Right cardiac atrium (tissue), 5 donors: ENCODE data around the gene RBFOX2. TPM values are rescaled to one million over a fixed set of nuclear protein-coding genes. Genes with fewer than 3 reads are reported as not detected.
"Not testable (repeated sequence)": the region's sequence is repeated elsewhere in the genome, so short reads cannot be mapped to it uniquely, and the experiment has no call there.

ENCODE experiments used
- ATAC-seq, 2 donors: fragments of 200-7000 bp; cut with Tn5 transposase; one replicate each; pipeline versions ENCODE4 v1.8.0 to v1.9.1; 2020; ENCODE audit warnings: moderate library complexity in 2 of 2, mild to moderate bottlenecking in 1 of 2
- DNase-seq, 3 donors: peaks; one replicate each; pipeline ENCODE4 v3.0.0-alpha.2; 2020
- H3K27ac ChIP-seq: one replicate; pipeline ENCODE4 v1.5.1; 2013; ENCODE audit warnings: mild to moderate bottlenecking, low read length, control low read depth, moderate library complexity
- H3K27me3 ChIP-seq: one replicate; pipeline ENCODE4 v1.6.1; 2013; ENCODE audit not compliant: control insufficient read depth, insufficient read depth
- H3K4me1 ChIP-seq: one replicate; pipeline ENCODE4 v1.6.1; 2013; ENCODE audit warnings: low read length; ENCODE audit not compliant: control insufficient read depth, insufficient read depth
- H3K4me3 ChIP-seq: one replicate; pipeline ENCODE4 v1.5.1; 2013; ENCODE audit warnings: low read length, control low read depth
- H3K9me3 ChIP-seq: one replicate; pipeline ENCODE4 v1.6.1; 2013; ENCODE audit warnings: low read length; ENCODE audit not compliant: control insufficient read depth
- WGBS: extraction: QIAGEN DNeasy Blood & Tissue Kit; methylation state at CpG from one replicate; pipeline ENCODE4 v1.1.7; 2013; 5-methylcytosine and 5-hydroxymethylcytosine counted together
- intact Hi-C, 4 donors: fragments of 100-400 bp; cut with DNase I; formaldehyde crosslinking; loops; one replicate each; pipeline versions ENCODE4 v1.11.0 to v1.14.0; 2022 to 2023
- polyA plus RNA-seq: library from polyadenylated mRNA; stranded (reverse); fragments of 200-250 nt; gene quantifications from one replicate; pipeline ENCODE4 v1.2.3, GENCODE V29; 2013
- total RNA-seq, 4 donors: library from RNA; stranded (reverse); fragmentation: NEBNext Ultra II Directional; extraction: Animal tissue kit (Norgen Biotek cat#: 25700); gene quantifications; one replicate each; pipeline ENCODE4 v1.2.1, GENCODE V29; 2021
- donor health status: healthy with polysubstance abuse.
- donor health status: DM: no; HTN: yes; CAD: no.
- donor health status: DM: no; HTN: no; CAD: no.
- donor health status: DM: no; HTN: yes; CAD: no; lungs with severe emphysema.
- donor health status: DM: yes; HTN: yes; CAD: no.

RBFOX2 gene
- total and polyA plus RNA-seq, 5 donors: 36.7 to 89.8 (median 73.6) TPM

DNA sequence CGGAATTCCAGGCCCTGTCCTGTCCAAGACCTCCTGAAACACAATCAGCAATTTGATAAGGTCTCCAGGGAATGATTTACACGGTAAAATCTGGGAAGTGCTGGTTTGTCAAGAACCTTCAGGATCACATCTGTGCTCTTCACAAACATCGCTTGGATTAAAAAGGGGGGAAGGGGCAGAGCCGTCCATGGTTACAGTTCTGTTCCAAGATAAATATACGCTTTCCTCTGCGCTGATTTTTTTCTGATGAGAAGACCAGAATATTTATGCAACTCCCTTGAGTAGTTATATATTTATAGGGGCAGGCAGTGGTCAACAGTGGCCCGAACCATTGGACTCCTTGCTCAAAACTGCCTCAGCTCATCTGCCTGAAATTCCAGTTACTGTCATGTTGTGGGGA lies 320.2 kb downstream of the RBFOX2 start:
- H3K4me3 ChIP-seq: no peak overlapping the region

DNA sequence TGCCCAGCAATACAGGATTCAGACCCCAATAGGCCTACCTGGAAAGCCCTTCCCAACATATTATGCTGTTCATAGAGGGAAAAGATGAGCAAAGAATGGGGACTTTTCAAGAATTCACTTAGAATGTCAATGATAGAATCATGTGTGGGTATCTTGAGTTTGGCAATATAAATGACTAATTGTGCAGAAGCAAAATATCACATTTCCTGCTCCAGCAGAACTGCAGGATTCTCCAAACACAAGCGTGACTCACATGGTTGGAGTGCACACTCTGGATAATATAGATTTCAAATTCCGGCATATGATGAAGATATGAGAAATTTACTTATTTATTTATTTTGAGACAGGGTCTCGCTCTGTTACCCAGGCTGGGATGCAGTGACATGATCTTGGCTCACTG lies 323.5 kb downstream of the RBFOX2 start:
- DNase-seq: no peak
- WGBS: 93% methylated on average over 3 of the region's 3 CpGs
- Histone ChIP-seq H3K27ac (no peak overlapping the region), H3K27me3 (no peaks in the 10 kb centered on the region), H3K4me1 (no peaks in the 10 kb centered on the region), H3K4me3 (no peak overlapping the region), H3K9me3 (no peaks in the 10 kb centered on the region)
- intact Hi-C loops: no loop called here
- no peak for ATAC-seq

More for the DNA sequence above, 320.2 kb downstream of the RBFOX2 start:
- WGBS: 44% methylated on average over 7 of the region's 7 CpGs
- intact Hi-C loops: no loop called here
- Histone ChIP-seq H3K27ac (no peak overlapping the region), H3K9me3 (no peaks in the 10 kb centered on the region), H3K4me1 (no peaks in the 10 kb centered on the region), H3K27me3 (no peaks in the 10 kb centered on the region)
- no peak for ATAC-seq
- no peak for DNase-seq

DNA sequence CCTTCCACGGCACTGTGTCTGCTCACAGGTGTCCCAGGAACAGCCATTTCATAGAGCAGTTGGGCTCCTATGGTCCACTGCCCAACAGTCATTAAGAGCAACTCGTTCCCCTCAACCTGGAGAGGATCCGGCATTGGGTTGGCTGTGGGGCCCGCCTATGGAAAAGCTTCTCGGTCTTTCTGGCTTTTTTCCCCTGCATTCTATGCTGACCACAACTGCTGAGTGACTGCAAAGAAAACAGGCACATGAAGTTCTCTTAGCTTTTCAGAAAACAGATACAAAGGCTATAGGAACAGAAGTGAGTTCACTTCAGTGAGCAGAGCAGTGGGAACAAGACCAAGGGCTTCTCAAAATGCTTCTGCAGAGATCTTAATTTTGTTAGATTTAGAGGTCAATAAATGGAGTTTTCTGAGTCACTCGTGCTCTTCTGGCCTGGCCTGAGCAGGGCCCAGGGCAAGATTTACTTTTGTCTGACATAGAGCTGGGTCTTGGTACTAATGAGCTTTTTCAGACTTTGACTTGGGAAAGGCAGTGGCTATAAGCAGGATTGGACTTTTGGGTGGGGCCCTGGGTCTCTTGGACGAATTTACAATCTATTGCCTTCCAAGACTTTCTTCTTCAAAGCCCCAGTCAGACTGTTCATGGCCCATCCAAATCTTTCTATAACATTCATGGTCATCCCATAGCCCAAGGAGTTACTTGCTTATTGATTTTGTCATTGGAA lies 324.6 kb downstream of the RBFOX2 start:
- intact Hi-C loops: no loop called here
- no peak for ATAC-seq
- Histone ChIP-seq H3K9me3 (no peaks in the 10 kb centered on the region), H3K27me3 (no peaks in the 10 kb centered on the region), H3K4me1 (no peaks in the 10 kb centered on the region), H3K4me3 (no peak overlapping the region), H3K27ac (no peak overlapping the region)
- 83% methylated on average over 7 of the region's 7 CpGs for WGBS
- DNase-seq: no peak

DNA sequence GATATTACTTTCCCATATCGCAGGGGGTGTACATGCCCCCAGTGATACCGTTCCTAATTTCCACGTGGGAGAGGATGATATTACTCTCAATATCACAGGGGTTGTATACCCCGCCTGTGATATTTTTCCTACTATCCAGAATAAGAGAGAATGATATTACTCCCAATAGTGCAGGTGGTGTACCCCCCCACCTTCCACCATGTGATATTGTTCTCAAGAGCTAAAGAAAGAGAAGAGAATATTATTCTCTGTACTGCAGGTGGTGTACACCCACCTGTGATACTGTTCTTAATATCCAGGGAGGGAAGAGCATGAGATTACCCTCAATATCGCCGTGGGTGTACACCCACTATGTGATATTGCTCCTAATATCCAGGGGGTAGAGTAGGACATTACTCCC lies 328.8 kb downstream of the RBFOX2 start:
- ATAC-seq, H3K4me3 ChIP-seq, intact Hi-C loops, H3K9me3 ChIP-seq, DNase-seq, H3K27ac ChIP-seq, H3K4me1 ChIP-seq, H3K27me3 ChIP-seq: not testable (repeated sequence)
- WGBS: 79% methylated on average over 6 of the region's 6 CpGs

DNA sequence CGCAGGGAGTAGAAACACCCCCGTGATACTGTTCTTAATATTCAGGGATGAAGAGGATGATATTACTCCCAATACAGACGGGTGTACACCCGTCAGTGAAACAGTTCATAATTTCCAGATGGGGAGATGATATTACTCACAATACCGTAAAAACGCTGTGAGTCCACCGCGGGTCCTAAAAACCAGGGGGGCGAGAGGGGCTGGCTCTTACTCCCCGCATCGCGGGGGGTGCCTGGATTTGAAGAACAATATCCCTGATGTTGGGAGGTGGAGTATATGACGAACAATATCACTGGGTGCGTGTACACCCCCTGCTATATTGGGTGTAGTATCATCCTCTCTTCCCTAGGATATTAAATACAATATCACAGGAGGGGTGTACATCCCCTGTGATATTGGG lies 331.5 kb downstream of the RBFOX2 start:
- no peak for DNase-seq
- Histone ChIP-seq H3K4me3 (no peak overlapping the region), H3K4me1 (no peaks in the 10 kb centered on the region), H3K9me3 (no peaks in the 10 kb centered on the region), H3K27ac (no peak overlapping the region), H3K27me3 (no peaks in the 10 kb centered on the region)
- WGBS: 76% methylated on average over 14 of the region's 14 CpGs
- ATAC-seq: no peak
- intact Hi-C loops: no loop called here

DNA sequence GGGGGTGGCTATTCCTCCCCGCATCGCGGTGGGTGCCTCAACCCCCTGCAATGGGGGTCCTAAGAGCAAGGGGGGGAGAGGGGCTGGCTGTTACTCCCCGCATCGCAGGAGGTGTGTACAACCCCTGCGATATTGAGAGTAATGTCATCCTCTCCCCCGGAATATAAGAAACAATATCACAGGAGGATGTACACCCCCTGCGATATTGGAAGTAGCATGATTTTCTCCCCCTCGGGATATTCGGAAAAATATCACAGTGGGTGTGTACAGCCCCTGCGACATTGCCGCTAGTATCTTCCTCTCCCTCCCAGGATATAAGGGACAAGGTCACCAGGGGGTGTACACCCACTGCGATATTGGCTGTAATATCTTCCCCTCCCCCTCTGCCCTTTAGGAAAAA lies 333.4 kb downstream of the RBFOX2 start:
- Histone ChIP-seq H3K27me3 (no peaks in the 10 kb centered on the region), H3K4me3 (no peak overlapping the region), H3K4me1 (no peaks in the 10 kb centered on the region), H3K9me3 (no peaks in the 10 kb centered on the region), H3K27ac (no peak overlapping the region)
- WGBS: 79% methylated on average over 13 of the region's 13 CpGs
- DNase-seq (no peak), ATAC-seq (no peak)
- intact Hi-C loops: no loop called here

DNA sequence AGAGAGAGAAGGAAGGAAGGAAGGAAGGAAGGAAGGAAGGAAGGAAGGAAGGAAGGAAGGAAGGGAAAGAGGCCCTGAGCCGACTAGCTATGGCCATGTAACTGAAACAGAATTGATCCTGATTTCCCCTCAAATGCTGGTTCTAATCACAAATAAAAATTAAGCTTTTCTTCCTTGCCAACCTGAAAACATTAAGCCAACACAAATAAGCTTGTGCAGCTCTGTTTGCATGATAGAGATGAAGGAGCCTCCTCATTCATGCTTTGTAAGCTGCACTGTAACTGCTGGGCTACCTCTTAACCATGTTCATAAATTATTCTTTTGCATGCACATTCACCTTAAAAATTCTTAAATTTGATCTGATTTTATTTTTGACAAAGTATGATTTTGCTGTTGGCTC lies 338.6 kb downstream of the RBFOX2 start:
- DNase-seq (no peak), ATAC-seq (no peak)
- Histone ChIP-seq H3K27me3 (no peaks in the 10 kb centered on the region), H3K4me1 (no peaks in the 10 kb centered on the region), H3K4me3 (no peak overlapping the region), H3K27ac (no peak overlapping the region), H3K9me3 (no peaks in the 10 kb centered on the region)
- 56% methylated on average over 1 of the region's 1 CpG for WGBS
- intact Hi-C loops: no loop called here

DNA sequence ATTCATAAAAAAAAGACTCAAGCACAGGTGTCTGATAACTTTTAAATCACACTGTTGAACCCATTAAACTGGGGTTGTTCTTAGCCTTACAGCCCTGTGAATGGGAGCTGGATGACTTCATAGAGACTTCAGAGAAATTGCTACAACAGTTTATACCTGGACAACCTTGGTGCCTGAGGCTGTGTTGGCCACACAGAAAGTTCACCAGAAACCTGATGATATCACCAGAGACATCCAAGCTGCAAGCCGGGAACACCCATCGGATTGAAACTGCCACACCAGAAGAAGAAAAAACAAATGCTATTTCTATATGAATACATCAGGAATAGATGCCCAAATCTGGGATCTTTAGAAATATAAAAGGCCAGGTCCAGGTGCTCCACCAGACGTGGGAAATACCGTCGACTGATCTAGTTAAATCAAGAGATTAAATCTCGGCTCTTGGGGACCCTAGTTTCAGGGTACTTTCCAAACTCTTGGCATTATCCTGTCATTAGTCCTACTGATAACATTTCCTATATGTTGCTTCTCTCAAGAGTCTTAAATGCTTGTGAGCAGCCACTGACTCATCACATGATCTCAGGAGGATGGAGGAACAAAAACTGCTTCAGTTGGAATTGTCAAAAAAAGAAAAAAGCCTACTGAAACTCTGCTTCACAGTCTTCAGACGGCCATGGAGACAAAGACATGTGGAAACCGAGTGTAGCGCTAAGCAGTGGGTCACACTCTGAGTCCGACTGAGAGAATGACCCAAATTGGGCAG lies 339.5 kb downstream of the RBFOX2 start:
- DNase-seq (no peak), ATAC-seq (no peak)
- intact Hi-C loops: no loop called here
- Histone ChIP-seq H3K4me1 (no peaks in the 10 kb centered on the region), H3K27me3 (no peaks in the 10 kb centered on the region), H3K9me3 (no peaks in the 10 kb centered on the region), H3K4me3 (no peak overlapping the region), H3K27ac (no peak overlapping the region)
- WGBS: 83% methylated on average over 10 of the region's 10 CpGs

Other genes with a start within 250 kb of the RBFOX2 start
- gene APOL3, start 131.9 kb upstream of the RBFOX2 start, total RNA-seq: 10 to 100 TPM; 22.9 to 33.1 (median 26.5) TPM
- gene APOL3, start 131.9 kb upstream of the RBFOX2 start, polyA plus RNA-seq: 23.3 TPM
- gene APOL4, start 173.0 kb upstream of the RBFOX2 start, total RNA-seq: 1 to 10 TPM in 3 of 4 donors, not detected in 1; 3.1 to 7.4 (median 7.2) TPM
- 3.8 TPM for gene APOL4, start 173.0 kb upstream of the RBFOX2 start, polyA plus RNA-seq
- 10 to 100 TPM; 39.9 to 54.8 (median 42.9) TPM for gene APOL2, start 210.7 kb upstream of the RBFOX2 start, total RNA-seq
- gene APOL2, start 210.7 kb upstream of the RBFOX2 start, polyA plus RNA-seq: 29.1 TPM
- gene APOL1, start 224.3 kb upstream of the RBFOX2 start, total RNA-seq: 10 to 100 TPM; 14.0 to 29.8 (median 16.9) TPM
- 13.6 TPM for gene APOL1, start 224.3 kb upstream of the RBFOX2 start, polyA plus RNA-seq